SK-N-SH (cell line): Measurements from ENCODE around the gene PPM1L.

Experiments used
- EP300 ChIP-seq, 2 experiments: IDR thresholded peaks; 2 replicates each; pipeline versions ENCODE4 v1.4.0 to v1.6.1; 2012; ENCODE audit warnings: borderline replicate concordance in 1 of 2, low read depth in 1 of 2, low read length in 1 of 2
- GABPA ChIP-seq: IDR thresholded peaks from 2 replicates; pipeline ENCODE4 v1.4.0; 2012; ENCODE audit warnings: low read depth, mild to moderate bottlenecking
- POLR2AphosphoS5 ChIP-seq: IDR thresholded peaks from 2 replicates; pipeline ENCODE4 v1.6.1; 2012; ENCODE audit warnings: low read depth, low read length
- RFX5 ChIP-seq: IDR thresholded peaks from 2 replicates; pipeline ENCODE4 v1.6.1; 2012; ENCODE audit warnings: mild to moderate bottlenecking, improper control_type of control experiment, low read length
- SIN3A ChIP-seq: IDR thresholded peaks from 2 replicates; pipeline ENCODE4 v1.6.1; 2012; ENCODE audit warnings: low read depth, mild to moderate bottlenecking, low read length, moderate library complexity, borderline replicate concordance
- TCF12 ChIP-seq: IDR thresholded peaks from 2 replicates; pipeline ENCODE4 v1.4.0; 2012
- TF ChIP-seq, protein P1 (sequence below): fragments of 200-600 bp; sonication (generic); IDR thresholded peaks from 2 replicates; pipeline ENCODE4 v1.6.1; 2017; ENCODE audit warnings: antibody characterized with exemption, mild to moderate bottlenecking, moderate library complexity
- TF ChIP-seq, protein P2 (sequence below): IDR thresholded peaks from 2 replicates; pipeline ENCODE4 v1.4.0; 2012; ENCODE audit warnings: low read depth
- TF ChIP-seq, protein P3 (sequence below): IDR thresholded peaks from 2 replicates; pipeline ENCODE4 v1.6.1; 2012; ENCODE audit warnings: mild to moderate bottlenecking, low read depth, low read length, moderate library complexity

DNA sequence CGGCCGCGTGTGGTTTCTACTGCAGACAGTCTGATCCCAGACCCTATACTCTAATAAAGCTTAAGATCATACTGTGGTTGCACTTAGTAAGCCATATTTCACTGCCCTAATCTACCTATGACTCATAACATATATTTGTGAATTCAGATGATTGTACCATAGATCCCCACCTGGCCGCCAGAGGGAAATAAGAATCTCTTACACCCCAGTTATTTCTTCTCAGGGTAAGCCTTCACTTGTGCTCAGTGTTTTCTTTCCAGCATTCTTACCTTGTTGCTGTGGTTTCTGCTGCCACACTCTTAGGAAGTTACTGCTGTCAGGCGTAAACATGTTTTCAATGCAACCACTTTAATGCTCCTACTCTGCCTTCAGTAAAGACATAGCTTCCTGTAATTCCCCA, 243.2 kb downstream of the PPM1L start:
- TF ChIP-seq, protein P1, sequence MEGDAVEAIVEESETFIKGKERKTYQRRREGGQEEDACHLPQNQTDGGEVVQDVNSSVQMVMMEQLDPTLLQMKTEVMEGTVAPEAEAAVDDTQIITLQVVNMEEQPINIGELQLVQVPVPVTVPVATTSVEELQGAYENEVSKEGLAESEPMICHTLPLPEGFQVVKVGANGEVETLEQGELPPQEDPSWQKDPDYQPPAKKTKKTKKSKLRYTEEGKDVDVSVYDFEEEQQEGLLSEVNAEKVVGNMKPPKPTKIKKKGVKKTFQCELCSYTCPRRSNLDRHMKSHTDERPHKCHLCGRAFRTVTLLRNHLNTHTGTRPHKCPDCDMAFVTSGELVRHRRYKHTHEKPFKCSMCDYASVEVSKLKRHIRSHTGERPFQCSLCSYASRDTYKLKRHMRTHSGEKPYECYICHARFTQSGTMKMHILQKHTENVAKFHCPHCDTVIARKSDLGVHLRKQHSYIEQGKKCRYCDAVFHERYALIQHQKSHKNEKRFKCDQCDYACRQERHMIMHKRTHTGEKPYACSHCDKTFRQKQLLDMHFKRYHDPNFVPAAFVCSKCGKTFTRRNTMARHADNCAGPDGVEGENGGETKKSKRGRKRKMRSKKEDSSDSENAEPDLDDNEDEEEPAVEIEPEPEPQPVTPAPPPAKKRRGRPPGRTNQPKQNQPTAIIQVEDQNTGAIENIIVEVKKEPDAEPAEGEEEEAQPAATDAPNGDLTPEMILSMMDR: no peak
- TF ChIP-seq RFX5 (no peak), EP300 (IDR thresholded peaks at IDR 0.05; ENCODE audit: borderline replicate concordance in 1 of 2, low read depth in 1 of 2, low read length in 1 of 2) (no peak), SIN3A (no peak), GABPA (no peak), TCF12 (no peak), POLR2AphosphoS5 (no peak)
- TF ChIP-seq, protein P2, sequence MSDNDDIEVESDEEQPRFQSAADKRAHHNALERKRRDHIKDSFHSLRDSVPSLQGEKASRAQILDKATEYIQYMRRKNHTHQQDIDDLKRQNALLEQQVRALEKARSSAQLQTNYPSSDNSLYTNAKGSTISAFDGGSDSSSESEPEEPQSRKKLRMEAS: no peak
- TF ChIP-seq, protein P3, sequence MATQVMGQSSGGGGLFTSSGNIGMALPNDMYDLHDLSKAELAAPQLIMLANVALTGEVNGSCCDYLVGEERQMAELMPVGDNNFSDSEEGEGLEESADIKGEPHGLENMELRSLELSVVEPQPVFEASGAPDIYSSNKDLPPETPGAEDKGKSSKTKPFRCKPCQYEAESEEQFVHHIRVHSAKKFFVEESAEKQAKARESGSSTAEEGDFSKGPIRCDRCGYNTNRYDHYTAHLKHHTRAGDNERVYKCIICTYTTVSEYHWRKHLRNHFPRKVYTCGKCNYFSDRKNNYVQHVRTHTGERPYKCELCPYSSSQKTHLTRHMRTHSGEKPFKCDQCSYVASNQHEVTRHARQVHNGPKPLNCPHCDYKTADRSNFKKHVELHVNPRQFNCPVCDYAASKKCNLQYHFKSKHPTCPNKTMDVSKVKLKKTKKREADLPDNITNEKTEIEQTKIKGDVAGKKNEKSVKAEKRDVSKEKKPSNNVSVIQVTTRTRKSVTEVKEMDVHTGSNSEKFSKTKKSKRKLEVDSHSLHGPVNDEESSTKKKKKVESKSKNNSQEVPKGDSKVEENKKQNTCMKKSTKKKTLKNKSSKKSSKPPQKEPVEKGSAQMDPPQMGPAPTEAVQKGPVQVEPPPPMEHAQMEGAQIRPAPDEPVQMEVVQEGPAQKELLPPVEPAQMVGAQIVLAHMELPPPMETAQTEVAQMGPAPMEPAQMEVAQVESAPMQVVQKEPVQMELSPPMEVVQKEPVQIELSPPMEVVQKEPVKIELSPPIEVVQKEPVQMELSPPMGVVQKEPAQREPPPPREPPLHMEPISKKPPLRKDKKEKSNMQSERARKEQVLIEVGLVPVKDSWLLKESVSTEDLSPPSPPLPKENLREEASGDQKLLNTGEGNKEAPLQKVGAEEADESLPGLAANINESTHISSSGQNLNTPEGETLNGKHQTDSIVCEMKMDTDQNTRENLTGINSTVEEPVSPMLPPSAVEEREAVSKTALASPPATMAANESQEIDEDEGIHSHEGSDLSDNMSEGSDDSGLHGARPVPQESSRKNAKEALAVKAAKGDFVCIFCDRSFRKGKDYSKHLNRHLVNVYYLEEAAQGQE: no peak
